ENCODE results near the gene CDK19.

DNA sequence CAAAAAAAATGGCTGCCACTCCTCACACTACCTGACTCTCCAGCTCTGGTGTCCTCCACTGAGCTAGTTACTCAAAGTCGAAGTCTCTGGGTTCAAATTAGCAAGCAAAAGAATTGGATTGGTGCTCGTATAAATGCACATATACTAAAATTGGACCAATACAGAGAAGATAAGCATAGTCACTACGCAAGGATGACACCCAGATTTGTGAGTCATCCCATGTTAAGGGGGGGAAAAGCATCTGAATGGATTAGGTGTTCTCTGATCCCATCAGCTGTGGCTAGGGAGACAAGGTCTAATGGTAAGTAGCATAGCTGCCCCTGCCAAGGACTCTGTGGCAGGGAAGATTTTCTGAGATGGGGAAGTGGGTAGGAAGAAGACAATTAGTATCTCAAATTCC is 41.0 kb upstream of the CDK19 start:
- no peak for TF ChIP-seq POLR2A (IDR thresholded peaks at IDR 0.05)
- TF ChIP-seq, protein P1, sequence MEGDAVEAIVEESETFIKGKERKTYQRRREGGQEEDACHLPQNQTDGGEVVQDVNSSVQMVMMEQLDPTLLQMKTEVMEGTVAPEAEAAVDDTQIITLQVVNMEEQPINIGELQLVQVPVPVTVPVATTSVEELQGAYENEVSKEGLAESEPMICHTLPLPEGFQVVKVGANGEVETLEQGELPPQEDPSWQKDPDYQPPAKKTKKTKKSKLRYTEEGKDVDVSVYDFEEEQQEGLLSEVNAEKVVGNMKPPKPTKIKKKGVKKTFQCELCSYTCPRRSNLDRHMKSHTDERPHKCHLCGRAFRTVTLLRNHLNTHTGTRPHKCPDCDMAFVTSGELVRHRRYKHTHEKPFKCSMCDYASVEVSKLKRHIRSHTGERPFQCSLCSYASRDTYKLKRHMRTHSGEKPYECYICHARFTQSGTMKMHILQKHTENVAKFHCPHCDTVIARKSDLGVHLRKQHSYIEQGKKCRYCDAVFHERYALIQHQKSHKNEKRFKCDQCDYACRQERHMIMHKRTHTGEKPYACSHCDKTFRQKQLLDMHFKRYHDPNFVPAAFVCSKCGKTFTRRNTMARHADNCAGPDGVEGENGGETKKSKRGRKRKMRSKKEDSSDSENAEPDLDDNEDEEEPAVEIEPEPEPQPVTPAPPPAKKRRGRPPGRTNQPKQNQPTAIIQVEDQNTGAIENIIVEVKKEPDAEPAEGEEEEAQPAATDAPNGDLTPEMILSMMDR (IDR thresholded peaks at IDR 0.05), result no peak
